ENCODE measurements around the gene TSR3.
"Not testable (repeated sequence)": the region's sequence is repeated elsewhere in the genome, so short reads cannot be mapped to it uniquely, and the experiment has no call there.

Gene TSR3

DNA sequence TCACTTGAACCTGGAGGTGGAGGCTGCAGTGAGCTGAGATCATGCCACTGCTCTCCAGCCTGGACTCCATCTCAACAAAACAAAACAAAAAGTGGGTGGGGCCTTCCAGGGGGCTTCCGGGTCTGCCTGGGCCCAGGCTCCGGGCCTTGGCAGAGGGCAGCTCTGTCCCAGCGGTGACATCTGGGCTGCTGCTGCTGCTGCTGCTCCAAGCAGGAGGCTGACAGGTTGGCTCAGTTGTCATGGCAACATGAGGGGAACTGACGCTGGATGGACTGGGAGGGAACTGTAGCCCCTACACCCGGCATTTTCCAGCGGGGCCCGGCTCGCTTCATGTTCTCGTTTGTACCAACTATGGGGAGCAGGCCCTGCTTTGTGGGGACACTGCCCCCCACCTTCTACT is 14.2 kb downstream of the TSR3 start:
- DNase-seq (ENCODE audit: low spot score), result no peak

DNA sequence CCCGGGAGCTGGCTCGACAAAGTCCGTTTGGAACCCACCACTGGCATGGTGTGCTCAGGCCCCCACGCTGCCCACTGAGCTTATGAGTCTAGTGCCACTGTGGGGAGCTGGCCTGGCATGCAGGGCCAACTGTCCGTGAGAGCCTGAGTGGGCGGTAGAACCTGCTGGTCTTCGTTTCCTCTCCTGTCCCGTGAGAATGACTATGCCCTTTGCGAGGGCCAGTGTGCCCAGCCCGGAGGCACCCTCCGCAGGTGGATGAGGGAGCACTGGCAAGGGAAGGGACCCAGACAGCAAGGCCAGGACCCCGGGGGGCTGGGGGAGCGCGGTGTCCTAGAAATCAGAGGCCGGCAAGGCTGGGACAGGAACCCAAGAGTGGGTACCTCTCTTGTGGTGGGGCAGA is 15.1 kb downstream of the TSR3 start:
- DNase-seq (ENCODE audit: low spot score), result no peak

DNA sequence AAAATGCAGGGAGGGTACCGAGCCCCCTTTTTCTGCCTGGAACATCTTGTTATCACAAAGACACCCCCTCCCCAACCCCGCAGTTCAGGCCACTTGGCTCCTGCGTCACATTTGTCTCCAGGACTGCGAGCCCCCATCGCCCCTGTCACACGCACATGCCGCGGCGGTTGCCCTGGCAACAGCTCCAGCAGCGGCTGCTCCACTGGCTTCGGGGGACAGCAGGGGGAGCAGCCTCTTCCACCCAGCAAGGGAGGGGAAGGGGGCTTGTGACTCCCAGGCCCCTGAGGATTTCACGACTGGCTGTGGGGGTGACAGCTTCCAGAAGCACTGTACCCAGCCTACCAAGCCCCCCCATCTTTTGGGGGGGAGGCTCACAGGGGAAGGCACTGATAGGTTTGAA is 15.7 kb downstream of the TSR3 start:
- DNase-seq (ENCODE audit: low spot score), result no peak

DNA sequence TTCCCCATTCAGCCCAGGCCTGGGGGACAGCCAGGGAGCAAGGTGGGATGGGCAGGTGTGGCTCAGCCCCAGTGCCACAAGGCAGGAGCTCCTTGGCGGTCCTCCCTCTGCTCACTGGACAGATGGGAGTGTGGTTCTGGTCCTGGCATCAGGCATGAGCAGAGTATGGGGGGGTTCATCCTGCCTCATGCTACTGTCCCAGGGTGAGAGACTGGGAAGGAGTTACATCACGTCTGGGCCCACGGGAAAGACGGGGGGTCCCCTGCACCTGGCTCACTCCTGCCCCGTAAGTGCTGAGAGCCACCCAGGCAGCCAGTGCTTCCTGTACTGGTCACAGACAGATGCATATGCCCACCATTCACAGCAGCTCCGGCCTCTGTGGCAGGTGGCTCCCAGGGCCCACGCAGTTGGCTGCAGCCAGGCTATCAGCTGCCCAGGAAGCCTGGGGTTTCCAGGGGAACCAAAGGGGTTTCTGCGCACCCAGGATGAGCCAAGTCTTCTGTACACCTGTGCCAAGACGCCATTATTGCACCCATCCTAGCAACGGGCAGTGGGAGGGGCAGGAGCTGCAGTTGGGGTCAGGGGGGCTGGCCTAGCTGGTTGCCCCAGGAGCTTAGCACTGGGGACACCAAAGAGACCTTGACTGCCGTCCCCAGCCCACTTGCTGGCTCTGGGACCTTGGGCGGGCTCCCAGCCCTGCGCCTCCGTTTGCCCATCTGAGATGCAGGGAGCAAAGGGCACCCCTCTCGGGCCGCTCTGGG is 16.3 kb downstream of the TSR3 start:
- no peak for DNase-seq (ENCODE audit: low spot score)

DNA sequence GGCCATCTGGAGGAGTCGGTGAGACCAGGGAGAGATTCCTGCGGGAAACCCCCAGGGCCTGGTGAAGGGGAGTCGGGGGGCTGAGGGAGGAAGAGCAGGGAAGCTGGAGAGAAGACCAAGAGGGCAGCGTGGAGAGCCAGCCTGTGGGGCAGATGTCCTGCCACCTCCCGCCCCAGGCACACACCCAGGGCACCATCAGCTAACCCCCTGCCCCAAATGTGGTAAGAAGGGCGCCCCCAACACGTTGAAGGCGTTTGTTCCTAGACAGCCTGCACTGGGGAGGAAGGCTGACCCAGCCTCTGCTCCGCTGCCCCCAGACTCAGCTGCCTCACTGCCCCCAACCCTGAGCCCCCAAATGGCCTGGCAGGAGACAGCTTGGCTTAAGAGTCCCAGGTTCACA is 16.9 kb downstream of the TSR3 start:
- no peak for DNase-seq (ENCODE audit: low spot score)

DNA sequence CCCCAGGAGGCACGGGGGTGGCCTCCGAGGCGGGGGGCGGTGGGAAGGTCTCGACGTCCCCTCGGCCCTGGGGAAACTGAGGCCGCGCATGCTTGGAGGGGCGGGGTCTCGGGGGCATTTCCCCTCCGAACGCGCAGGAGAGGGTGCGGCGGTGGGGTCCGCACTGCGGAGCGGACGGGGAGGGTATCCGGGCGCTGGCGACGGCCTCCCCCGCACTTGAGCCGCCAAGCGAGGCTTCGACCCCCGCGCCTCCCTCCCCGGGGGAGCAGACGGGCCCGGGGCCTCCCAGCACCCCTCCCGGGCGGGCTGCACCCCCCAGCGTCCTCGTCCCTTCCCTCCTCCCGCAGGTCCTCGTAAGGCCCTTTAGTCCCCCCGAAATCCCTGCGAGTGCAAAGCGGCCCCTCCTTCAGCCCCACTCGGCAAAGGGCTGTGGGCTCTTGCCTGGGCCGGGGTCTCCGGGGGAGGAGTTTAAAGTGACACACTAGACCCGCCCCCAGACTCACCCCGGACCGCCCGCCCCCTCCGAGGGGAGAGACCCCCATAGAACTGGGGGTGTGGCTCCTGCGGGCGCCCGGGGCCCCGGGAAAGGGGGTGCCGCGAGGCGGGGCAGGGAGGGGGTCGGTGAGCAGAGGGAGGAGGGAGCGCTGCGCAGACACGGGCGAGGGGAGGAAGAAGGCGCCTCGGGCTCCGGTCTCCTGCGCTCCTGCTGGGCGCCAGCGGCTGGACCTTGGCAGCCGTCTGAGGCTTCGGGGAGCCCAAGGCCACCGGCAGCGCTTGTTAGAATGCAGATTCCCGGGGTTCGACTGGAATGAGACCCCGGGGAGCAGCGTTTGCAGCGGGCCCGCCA is 17.6 kb downstream of the TSR3 start:
- no peak for DNase-seq (ENCODE audit: low spot score)

DNA sequence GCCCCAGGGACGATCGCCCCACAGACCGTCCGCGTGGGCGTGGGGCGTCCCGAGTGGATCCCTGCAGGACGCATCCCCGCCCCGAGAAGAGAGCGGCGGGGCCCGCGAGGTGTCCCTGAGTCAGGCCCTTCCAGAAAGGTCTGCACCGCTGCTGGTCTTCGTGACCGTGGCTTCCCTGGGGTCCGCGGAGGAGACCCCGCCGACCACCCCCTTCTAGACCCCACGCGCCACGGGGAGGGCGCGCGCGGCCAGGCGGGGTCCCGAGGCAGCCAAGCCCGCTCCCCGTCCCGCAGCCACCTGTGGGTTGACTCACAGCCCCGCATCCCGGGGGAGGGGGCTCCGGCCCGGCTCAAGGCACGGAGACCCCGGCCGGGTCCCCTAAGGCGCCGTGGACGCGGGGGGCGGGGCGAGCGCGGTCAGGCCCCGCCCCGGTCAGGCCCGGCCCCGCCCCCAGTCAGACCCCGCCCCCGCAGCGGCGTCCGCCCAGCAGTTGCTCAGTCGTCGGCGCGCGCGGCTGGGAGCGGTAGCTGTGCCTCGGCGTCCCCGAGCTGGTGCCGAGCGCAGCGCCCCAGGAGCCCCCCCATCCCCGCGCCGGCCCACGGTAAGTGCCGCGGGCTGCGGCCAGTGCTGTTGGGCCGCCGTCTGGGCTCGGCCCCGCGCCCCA is 18.4 kb downstream of the TSR3 start, which contains the start of gene BAIAP3:
Gene BAIAP3, plus strand, starts transcription at position 497 of the 664 bp plus-strand sequence. CDS start 4,905 bp downstream, outside the sequence.
- DNase-seq (ENCODE audit: low spot score), result no peak

DNA sequence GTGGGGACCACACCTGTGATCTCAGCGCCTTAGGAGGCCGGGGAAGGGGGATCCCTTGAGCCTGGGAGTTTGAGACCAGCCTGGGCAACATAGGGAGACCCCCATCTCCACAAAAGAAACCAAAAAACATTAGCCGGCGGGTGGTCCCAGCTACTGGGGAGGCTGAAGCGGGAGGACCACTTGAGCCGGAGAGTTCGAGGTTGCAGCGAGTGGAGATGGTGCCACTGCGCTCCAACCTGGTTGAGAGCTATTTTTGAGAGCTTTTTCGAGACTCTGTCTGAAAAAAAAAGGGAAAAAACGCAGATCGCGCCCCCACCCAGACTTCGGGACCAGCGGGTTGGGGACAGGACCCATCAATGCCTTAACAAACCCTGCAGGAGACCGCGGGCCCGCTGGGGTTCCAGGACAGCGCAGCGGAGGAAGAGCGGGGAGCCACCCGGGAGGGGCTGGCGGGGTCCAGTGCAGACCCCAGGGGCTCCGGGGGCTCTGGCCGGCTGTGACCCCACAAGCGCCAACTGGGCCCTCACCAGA is 19.0 kb downstream of the TSR3 start:
- no peak for DNase-seq (ENCODE audit: low spot score)

DNA sequence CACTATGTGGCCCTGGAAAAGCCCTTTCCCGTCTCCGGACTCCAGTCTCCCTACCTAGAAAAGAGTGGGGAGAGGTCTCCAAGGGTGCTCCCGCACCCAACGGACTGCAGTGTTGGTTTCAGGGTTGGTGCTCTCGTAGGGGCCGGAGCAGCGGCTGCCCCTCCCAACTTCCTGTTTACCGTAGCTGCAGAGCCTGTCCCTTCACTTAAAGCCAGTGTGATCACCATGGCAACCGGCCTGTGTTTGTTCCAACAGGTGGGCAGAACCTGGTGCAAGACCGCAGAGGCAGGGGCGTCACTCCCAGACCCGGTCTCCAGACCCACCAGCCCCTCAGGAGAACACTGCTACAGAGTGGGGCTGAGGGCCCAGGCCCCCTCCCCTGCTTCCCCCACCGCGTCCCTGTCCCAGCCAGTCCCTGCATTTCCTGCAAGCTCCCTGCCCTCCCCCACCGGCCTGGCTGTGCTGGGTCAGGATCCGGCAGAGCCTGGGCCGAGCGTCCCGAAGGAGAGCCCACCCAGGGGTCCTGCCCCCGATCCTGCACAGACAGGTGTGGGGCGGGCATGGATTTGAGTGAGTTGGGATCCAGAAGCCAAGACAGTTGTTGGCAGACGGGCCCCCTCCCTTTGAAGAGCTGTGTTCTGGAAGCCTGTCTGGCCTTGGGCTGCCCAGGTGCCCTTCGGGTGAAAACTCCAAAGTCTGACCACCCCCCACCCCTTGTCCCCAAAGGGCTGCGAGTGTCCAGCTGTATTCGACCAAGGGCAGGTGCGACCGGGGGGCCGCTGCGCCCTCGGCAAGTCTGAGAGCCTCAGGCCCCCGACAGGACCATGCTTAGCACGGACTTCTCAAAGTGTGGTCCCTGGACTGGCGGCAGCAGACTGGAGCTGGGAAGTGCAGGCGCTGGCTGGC is 19.7 kb downstream of the TSR3 start:
- DNase-seq (ENCODE audit: low spot score), result no peak

DNA sequence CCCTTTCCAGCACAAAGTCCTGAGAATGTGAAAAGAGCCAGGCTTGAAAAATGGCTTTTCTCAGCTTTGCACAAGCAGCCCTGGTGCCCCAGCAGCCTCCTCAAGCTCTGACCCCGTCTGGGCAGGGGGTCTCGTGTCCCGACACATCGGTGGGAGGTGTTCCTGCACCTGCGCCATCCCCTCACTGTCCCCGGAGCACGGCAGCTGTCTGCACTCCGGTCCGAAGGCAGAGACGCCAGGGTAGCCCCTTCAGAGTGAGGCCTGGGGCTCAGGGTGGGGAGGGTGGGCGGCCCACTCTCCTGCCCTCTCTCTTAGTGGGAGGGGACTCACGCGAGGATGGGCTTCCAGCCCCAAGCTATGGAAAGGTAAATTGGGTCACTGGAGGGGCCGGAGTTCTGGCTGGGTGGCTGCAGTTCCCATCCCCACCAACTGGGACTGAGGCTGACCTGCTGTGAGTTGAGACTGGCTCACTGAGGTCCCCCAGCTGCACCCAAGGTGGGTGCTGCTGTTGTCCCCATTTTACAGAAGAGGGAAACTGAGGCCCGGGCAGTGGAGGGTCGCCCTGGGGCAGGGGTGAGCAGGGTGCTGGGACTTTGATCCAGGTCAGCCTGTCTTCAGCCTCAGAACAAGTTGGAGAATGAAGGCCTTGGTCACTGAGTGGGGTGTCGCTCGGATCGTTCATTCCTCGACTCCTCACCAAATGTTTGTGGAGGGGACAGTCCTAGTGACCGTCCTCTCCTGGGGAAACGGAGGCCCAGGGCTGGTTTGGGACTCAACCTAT is 20.6 kb downstream of the TSR3 start:
- DNase-seq (ENCODE audit: low spot score), result no peak

DNA sequence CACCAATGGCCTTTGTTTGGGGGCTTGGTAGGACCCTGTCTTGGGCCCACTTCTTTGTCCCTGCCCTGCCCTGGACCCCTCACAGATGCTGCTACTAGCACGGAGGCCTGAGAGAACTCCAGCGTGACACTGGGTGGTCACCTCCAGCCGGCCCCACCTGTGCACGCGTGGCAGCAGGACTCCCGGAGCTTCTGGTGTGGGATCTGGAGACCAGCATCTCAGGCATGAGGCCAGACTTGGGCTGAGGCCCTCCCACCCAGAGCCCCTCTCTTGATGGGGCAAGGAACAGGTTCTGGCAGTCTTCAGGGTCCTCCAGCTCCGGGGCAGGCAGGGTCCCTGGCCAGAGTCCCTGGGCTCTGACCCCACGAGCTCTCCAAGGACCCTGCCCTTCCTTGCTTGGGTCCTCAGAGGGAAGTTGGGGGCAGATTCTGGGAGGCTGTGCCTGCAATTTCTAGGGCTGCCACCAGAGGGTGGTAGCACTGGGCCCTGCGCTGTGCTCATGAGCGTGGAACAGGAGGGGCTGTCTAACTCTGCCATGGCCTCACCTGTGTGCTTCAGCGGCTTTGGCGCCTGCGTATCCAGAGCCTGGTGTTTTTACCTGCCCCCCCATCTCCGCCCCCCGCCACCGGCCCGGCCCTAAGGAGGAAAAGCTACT is 21.3 kb downstream of the TSR3 start:
- peak; percentile 39 for DNase-seq (ENCODE audit: low spot score)

DNA sequence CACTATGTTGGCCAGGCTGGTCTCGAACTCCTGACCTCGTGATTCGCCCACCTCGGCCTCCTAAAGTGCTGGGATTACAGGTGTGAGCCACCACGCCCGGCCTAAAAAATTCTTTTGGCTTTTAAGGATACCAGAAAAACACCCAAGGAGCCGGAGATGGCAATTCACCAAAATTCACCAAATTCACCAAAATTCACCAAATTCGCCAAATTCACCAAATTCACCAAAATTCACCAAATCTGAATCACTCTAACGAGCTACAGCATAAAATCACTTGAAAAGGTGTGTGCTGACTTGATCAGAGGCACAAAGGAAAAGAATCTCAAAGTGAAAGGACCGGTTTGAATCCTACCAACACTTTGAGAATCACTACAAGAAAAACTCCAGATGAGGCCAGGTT is 22.7 kb downstream of the TSR3 start:
- DNase-seq (ENCODE audit: low spot score), result not testable (repeated sequence)

DNA sequence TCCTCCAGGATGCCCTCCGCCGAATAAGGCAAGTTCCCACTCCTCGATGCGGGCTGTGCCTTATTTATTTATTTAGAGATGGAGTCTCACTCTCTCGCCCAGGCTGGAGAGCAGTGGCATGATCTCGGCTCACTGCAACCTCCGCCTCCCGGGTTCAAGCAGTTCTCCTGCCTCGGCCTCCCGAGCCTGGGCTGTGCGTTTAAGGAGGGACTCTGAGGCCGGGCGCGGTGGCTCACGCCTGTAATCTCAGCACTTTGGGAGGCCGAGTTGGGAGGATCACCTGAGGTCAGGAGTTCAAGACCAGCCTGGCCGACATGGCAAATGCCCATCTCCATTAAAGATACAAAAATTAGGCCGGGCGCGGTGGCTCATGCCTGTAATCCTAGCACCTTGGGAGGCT is 23.5 kb downstream of the TSR3 start:
- DNase-seq (ENCODE audit: low spot score), result not testable (repeated sequence)

DNA sequence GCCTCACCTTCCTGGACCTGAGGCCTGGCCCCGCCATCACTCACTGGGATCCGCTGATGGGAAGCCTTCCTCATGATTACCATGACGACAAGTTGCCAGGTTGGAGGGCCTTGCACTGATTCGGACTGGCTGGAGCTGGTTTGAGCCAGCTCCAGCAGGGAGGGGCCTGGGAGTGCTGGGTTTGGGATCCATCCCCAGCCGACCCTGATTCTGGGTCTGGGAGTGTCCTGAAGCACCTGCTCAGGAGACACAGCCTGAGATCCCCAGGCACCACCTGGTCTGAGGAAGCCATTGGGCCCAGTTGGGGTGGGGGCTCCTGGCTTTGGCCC is 24.1 kb downstream of the TSR3 start:
- no peak for DNase-seq (ENCODE audit: low spot score)

DNA sequence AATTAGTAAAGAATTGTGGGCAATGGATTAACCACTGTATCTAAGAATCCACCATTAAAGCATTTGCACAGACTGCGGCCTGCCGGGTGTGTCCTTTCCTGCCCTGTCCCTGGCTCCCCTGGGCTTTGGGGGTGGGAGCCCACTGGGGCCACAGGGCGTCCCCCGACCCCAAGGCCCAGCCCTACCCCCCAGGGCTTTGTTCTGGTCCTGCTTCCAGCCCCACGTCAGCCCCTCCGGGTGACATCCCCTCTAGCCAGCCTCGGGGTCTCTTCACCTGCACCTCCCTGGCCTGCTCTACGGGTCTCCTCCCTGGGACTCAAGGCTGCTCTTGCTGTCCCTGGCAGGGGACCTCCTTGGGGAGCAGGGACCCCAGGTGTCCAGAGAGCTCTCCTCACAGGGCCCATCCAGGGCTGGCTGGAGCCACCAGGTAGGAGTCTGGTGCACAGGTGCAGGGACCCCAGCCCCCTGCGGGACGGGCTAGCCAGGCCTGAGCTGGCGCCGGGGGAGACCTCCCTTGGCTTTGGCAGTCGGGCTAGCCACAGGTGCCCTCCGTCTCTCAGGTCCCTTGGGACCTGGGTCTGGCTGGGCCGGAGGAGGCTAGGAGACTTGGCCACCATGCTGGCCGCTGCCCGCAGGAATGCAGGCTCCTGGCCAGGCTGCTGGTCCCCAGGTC is 24.6 kb downstream of the TSR3 start:
- DNase-seq (ENCODE audit: low spot score), result no peak

DNA sequence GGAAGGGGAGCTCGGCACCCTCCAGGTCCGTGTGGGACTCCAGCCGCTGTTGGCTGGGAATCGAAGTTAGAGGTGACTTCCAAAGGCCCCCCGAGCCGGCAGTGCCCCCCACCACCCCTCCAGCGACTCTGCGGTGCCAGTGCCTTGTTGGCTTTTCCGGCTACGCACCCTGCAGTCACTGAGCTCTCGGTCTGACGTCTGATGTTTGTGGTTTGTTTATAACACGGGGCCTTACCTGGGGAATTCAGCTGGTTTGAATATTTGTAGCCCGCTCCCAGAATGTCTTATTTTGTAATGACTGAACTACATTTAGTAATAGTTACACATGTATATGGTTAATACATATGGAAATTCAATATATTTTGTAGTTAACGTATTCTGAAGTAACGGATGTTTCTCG is 25.3 kb downstream of the TSR3 start:
- no peak for DNase-seq (ENCODE audit: low spot score)

DNA sequence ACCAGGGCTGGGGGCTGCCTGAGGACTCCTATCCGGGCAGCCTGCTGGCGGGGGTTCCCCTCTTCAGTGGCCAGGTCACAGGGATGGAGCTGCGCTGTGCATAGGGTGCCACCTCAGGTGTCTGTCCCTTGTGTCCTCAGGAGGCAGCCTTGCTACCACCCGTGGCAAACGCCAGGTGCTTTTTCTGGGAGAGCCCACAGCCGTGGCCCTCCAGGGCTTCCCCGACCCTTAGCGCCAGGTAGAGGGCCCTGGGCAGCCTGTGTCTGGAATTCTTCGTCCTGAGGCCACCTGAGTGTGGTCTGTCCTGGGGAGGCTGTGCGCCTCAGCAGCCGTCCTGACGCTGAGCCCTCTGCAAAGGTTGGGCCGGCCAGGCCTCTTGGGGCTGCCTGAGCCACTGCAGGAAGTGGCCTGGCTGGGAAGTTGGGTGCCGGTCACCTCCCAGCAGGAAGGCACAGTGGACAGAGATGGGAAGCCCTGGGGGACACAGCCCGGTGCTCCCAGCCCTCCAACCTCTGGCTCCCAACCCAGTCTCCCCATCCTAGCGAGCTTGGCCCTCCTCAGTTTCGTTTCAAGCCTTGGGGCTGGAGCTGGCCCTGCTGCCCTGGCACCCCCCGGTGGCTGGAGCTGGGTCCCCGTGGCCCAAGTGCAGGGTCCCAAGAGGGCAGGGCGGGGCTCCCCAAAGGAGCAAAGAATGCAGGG is 25.9 kb downstream of the TSR3 start:
- DNase-seq (ENCODE audit: low spot score), result no peak

DNA sequence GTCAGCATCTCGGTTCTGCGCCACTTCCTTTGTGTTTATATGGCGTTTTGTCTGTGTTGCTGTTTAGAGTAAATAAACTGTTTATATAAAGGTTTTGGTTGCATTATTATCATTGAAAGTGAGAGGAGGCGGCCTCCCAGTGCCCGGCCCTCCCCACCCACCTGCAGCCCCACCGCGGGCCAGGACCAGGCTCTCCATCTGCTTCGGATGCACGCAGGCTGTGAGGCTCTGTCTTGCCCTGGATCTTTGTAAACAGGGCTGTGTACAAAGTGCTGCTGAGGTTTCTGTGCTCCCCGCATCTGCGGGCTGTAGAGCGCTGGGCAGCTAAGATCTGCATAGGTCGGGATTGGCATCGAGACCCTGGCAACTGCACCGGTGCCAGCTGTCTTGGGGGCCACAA is 26.4 kb downstream of the TSR3 start:
- DNase-seq (ENCODE audit: low spot score), result no peak

DNA sequence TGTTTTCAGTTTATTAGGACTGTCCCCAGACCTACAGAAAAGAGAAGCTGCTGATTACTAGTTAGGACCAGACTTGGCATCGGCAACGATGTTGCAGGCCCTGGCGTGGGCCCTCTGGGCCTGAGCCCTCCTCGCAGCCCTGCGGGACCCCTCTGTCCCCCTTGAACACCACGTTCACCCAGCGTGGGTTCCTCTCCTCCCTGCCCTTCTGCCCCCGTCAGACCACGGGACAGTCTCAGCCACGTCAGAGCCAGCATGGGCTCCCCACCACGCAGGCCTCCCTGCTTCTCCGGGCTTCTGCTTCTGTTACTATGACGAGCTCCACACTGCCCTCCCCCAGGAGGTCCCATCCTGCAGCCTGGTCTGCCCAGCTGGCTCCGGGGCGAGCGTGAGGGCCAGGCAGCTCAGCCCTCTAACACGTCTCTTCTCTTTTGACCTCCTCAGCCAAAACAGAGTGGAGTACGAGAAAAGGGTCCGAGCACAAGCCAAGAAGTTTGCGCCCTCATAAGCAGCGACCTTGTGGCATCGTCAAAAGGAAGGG is 27.3 kb downstream of the TSR3 start:
- DNase-seq (ENCODE audit: low spot score), result no peak
